NK-92 (cell line): ENCODE results near the gene USP51.
A peak's percentile ranks its signal among the peaks of the same experiment; 100 is the strongest.
"Not testable (repeated sequence)": the region's sequence is repeated elsewhere in the genome, so short reads cannot be mapped to it uniquely, and the experiment has no call there.

Source experiments
- DNase-seq: peaks from one replicate; lab custom pipeline; 2025; ENCODE audit not compliant: unreplicated experiment; lab: John Stamatoyannopoulos, UW

USP51 gene

GRCh38 chrX:55465791-55466190 is 23.9 kb downstream of the USP51 start:
- not testable (repeated sequence) for DNase-seq

GRCh38 chrX:55465108-55465507 is 24.5 kb downstream of the USP51 start:
- DNase-seq = not testable (repeated sequence)

DNA sequence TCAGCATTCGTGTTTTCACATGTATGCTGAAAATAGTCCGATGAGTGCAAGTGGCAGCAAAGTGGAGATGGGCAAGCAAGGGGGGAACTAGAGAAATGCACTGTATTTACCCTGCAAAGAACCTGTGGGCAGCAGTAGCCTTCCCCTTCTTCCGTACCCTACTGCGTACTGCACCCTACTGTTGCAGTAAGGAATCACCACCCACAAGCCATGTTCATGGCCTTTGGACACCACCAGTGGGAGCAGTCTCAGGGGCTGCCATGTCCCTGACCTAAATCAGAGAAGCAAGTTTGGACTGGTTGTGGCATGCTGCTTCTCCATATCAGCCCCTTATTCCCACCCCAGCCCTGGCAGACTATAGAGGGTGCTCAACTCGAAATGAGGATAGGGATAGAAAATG is 25.6 kb downstream of the USP51 start:
- DNase-seq = not testable (repeated sequence)

- DNase-seq = not testable (repeated sequence)
These were observed 29.7 kb downstream of the USP51 start for GRCh38 chrX:55459926-55460325.

GRCh38 chrX:55459426-55459825 is 30.2 kb downstream of the USP51 start:
- not testable (repeated sequence) for DNase-seq

DNA sequence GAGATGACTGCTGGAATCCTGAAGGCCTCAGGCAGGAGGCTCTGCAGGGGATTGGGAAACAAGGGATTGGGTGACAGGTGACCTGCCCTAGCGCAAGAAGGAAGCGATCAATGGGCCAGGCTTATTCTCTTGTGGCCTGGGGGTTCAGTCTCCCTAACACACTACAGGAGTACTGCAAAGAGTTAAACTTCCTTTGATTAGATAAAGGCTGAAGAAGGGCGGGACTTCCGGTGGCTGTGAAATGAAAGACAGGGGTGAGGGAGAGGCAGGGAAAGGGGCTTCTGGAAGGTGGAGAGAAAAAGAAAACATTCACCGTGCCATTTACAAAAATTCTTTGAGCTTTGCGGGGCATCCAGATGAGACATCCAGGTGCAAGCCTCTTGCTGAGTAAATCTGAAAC is 33.9 kb downstream of the USP51 start:
- DNase-seq = not testable (repeated sequence)

- no peak for DNase-seq
These were observed 36.9 kb downstream of the USP51 start for GRCh38 chrX:55452833-55453124.

GRCh38 chrX:55451990-55452832 is 37.4 kb downstream of the USP51 start, which contains the start of gene MAGEH1:
Gene MAGEH1, plus strand, starts transcription at chrX:55452127. Its CDS starts 248 bp downstream, at chrX:55452375.
- peak; percentile 2 for DNase-seq

DNA sequence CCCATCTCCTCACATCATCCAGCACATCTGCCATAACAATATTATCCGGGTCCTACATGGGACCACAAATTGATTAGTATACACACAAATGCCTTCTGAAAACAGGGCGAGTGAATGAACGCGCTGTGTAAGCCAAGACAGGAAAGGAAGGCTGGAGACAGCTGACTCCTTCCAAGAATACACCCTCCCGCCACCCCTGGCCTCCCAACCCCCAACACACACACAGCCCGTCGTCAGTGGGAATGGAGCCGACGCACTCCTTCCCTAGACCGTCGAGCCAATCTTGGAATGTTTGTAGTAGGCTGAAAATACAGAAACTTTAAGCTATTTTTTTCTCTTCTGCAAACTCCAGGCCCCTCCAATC is 38.0 kb downstream of the USP51 start:
- DNase-seq = no peak

GRCh38 chrX:55451141-55451540 is 38.5 kb downstream of the USP51 start:
- no peak for DNase-seq

DNA sequence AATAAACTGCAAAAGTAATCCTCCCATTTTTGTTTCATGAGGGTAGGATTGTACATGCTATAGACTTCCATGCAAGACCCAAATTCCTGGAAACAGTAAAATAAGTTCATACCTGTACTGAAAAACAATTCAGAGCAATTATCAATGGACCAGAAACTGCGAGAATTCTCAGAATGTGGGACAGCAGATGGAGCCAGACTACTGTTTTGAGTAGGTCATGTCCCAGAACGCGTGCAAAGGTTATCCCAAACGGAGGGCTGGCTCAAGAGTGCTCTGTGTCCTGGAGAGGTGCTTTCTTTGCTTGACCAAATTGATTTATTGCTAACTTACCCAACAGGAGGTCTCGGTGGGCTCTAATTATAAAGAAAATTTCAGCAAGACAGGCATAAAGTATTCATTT is 39.4 kb downstream of the USP51 start:
- no peak for DNase-seq

DNA sequence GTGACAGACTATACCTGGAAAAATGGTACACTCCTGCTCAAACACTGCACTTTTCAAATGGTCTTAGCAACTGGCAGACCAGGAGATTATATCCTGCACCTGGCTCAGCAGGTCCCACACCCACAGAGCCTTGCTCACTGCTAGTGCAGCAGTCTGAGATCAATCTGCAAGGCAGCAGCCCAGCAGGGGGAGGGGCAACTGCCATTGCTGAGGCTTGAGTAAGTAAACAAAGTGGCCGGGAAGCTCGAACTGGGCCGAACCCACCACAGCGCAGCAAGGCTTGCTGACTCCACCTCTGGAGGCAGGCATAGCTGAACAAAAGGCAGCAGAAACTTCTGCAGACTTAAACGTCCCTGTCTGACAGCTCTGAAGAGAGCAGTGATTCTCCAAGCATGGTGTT is 46.2 kb downstream of the USP51 start:
- DNase-seq = not testable (repeated sequence)
